ENCODE measurements around the gene ISOC2. TPM values are rescaled to one million over a fixed set of nuclear protein-coding genes. Genes with fewer than 3 reads are reported as not detected.
A peak's percentile ranks its signal among the peaks of the same experiment; 100 is the strongest.

ISOC2 gene
- total and polyA plus RNA-seq, 9 of the 15 experiments (the other 6 are each of a cell fraction or from before 2014, with no cell fraction given), result 1.2 to 229 (median 58.3) TPM

- TF ChIP-seq STAT6 (CRISPR knock-in tag; IDR thresholded peaks at IDR 0.05) (no peak), SREBF1 (IDR thresholded peaks at IDR 0.05; ENCODE audit: borderline replicate concordance, low read depth, low read length) (no peak), DMBX1 (CRISPR knock-in tag; IDR thresholded peaks at IDR 0.05; ENCODE audit: borderline replicate concordance) (no peak), NRF1 (conservative IDR thresholded peaks at IDR 0.05 in 1 of 2, IDR thresholded peaks at IDR 0.05 in 1 of 2) (no peak), AFF1 (IDR thresholded peaks at IDR 0.05; ENCODE audit: low read depth in 1 of 2, partially characterized antibody in 2 of 2) (no peak), FOSL1 (tag; conservative IDR thresholded peaks at IDR 0.05) (no peak), MAX (CRISPR knock-in tag; IDR thresholded peaks at IDR 0.05) (peak; percentile 43; the same call in 1 of the 2 replicates), SIN3A (IDR thresholded peaks at IDR 0.05; ENCODE audit: borderline replicate concordance in 2 of 2, control insufficient read depth in 1 of 2, low read depth in 2 of 2, low read length in 2 of 2) (peak in 1 of 2 experiments; percentile 6; a peak in 1 of 4 replicates), RHOXF2B (CRISPR knock-in tag; conservative IDR thresholded peaks at IDR 0.05) (no peak), SAFB (IDR thresholded peaks at IDR 0.05; ENCODE audit: borderline replicate concordance, low read depth, low read length) (peak; percentile 68; the same call in 1 of the 2 replicates), FOXK1 (CRISPR knock-in tag; IDR thresholded peaks at IDR 0.05; ENCODE audit: borderline replicate concordance) (no peak), YY1 (IDR thresholded peaks at IDR 0.05; ENCODE audit: borderline replicate concordance in 1 of 3, control insufficient read depth in 1 of 3, extremely low read depth in 1 of 3, insufficient read depth in 3 of 3, insufficient read length in 1 of 3, insufficient replicate concordance in 2 of 3, low read depth in 1 of 3, low read length in 2 of 3) (no peak), ATF4 (CRISPR knock-in tag; IDR thresholded peaks at IDR 0.05) (no peak), KDM1A (IDR thresholded peaks at IDR 0.05) (no peak), RBM25 (IDR thresholded peaks at IDR 0.05; ENCODE audit: low read depth, low read length, severe bottlenecking) (no peak), JUN (IDR thresholded peaks at IDR 0.05; ENCODE audit: borderline replicate concordance, low read depth, low read length) (peak; percentile 68; the same call in 1 of the 2 replicates), JUN (CRISPR knock-in tag; IDR thresholded peaks at IDR 0.05; ENCODE audit: borderline replicate concordance) (no peak), ZNF354B (CRISPR knock-in tag; IDR thresholded peaks at IDR 0.05) (no peak)
These were observed 23.4 kb upstream of the ISOC2 start, which contains the start of gene NAT14 (continued) for GRCh38 chr19:55484593-55485438.
